Keratinocyte (primary cell): ENCODE results near the gene FXYD2. TPM values are rescaled to one million over a fixed set of nuclear protein-coding genes. Genes with fewer than 3 reads are reported as not detected.
"Not testable (repeated sequence)": the region's sequence is repeated elsewhere in the genome, so short reads cannot be mapped to it uniquely, and the experiment has no call there.

Experiments used
- DNase-seq: peaks from one replicate; pipeline ENCODE4 v3.0.0-alpha.2; 2011; ENCODE audit warnings: low read depth, missing footprints, low spot score
- FAIRE-seq: peaks from 2 replicates; lab custom pipeline; 2011; peaks lifted over from hg19 to GRCh38; lab: Jason Lieb, UNC
- H2AFZ ChIP-seq: 2 replicates; pipeline ENCODE4 v1.6.0; 2012; ENCODE audit warnings: low read length, control low read depth, inconsistent platforms; ENCODE audit not compliant: control insufficient read depth
- H3K27ac ChIP-seq: 2 replicates; pipeline ENCODE4 v1.5.1; 2011; ENCODE audit warnings: low read length; ENCODE audit not compliant: control insufficient read depth, insufficient read depth
- H3K27me3 ChIP-seq: 3 replicates; pipeline ENCODE4 v1.6.0; 2011; ENCODE audit warnings: low read length; ENCODE audit not compliant: control insufficient read depth, insufficient read depth; ENCODE audit errors: extremely low read depth
- H3K36me3 ChIP-seq, 2 experiments: 2 replicates in 1 of 2; 3 replicates in 1 of 2; pipeline ENCODE4 v1.5.1; 2011; ENCODE audit warnings: low read length in 2 of 2, mild to moderate bottlenecking in 1 of 2; ENCODE audit not compliant: control insufficient read depth in 2 of 2, insufficient read depth in 2 of 2; ENCODE audit errors: extremely low read depth in 1 of 2
- H3K4me1 ChIP-seq: 3 replicates; pipeline ENCODE4 v1.5.1; 2011; ENCODE audit warnings: low read length; ENCODE audit not compliant: control insufficient read depth, insufficient read depth; ENCODE audit errors: extremely low read depth
- H3K4me2 ChIP-seq: 3 replicates; pipeline ENCODE4 v1.6.0; 2011; ENCODE audit warnings: low read depth, low read length; ENCODE audit not compliant: control insufficient read depth, insufficient read depth; ENCODE audit errors: extremely low read depth
- H3K4me3 ChIP-seq, 3 experiments: fragments of 200-600 bp in 1 of 3; sonication (generic) in 1 of 3; 2 replicates in 2 of 3; 3 replicates in 1 of 3; pipeline ENCODE4 v1.5.1; 2011 to 2016; ENCODE audit warnings: low read length in 3 of 3, mild to moderate bottlenecking in 3 of 3, control low read depth in 2 of 3, inconsistent platforms in 1 of 3, low read depth in 1 of 3, mixed read lengths in 1 of 3, mixed run types in 1 of 3, moderate library complexity in 1 of 3; ENCODE audit not compliant: control insufficient read depth in 2 of 3, insufficient read depth in 2 of 3; ENCODE audit errors: extremely low read depth in 1 of 3
- H3K79me2 ChIP-seq: 2 replicates; pipeline ENCODE4 v1.6.0; 2012; ENCODE audit warnings: low read length; ENCODE audit not compliant: control insufficient read depth, insufficient read depth
- H3K9ac ChIP-seq: 3 replicates; pipeline ENCODE4 v1.6.0; 2011; ENCODE audit warnings: low read length; ENCODE audit not compliant: control insufficient read depth, insufficient read depth; ENCODE audit errors: extremely low read depth
- H3K9me1 ChIP-seq: 3 replicates; pipeline ENCODE4 v1.6.0; 2011; ENCODE audit warnings: low read length; ENCODE audit not compliant: control insufficient read depth, insufficient read depth; ENCODE audit errors: extremely low read depth
- H3K9me3 ChIP-seq: 2 replicates; pipeline ENCODE4 v1.5.1; 2012; ENCODE audit warnings: low read depth, low read length; ENCODE audit not compliant: control insufficient read depth
- H4K20me1 ChIP-seq: 3 replicates; pipeline ENCODE4 v1.6.0; 2011; ENCODE audit warnings: low read length; ENCODE audit not compliant: control insufficient read depth, insufficient read depth; ENCODE audit errors: extremely low read depth
- EZH2 ChIP-seq: IDR thresholded peaks from one replicate; pipeline ENCODE4 v1.6.1; 2012; ENCODE audit warnings: inconsistent platforms, mild to moderate bottlenecking, low read length, moderate library complexity
- dilution Hi-C: fragments of 300-500 bp; cut with MboI; formaldehyde crosslinking; loops from one replicate; pipeline ENCODE4 v1.7.0; 2020; ENCODE audit warnings: low sequenced_read_pairs; ENCODE audit not compliant: extremely low pct_ligation_motif_present
- polyA plus RNA-seq, 5 experiments: library from polyadenylated mRNA; depleted of rRNA in 3 of 5; stranded (reverse) in 3 of 5; stranded (forward) in 1 of 5; unstranded in 1 of 5; fragments of >200 nt; gene quantifications; 1 replicate in 1 of 5; 2 replicates in 3 of 5; 3 replicates in 1 of 5; pipeline versions ENCODE4 v1.2.1 to v1.2.3, GENCODE V29; 2011 to 2012; ENCODE audit warnings: missing spikeins in 2 of 5, low read depth in 1 of 5, low replicate concordance in 1 of 5
- TF ChIP-seq, protein P1 (sequence below), 3 experiments: IDR thresholded peaks in 1 of 3; conservative IDR thresholded peaks in 1 of 3; optimal IDR thresholded peaks in 1 of 3; 2 replicates in 2 of 3; 3 replicates in 1 of 3; pipeline versions ENCODE3 to v1.5.1; 2011; ENCODE audit warnings: low read length in 3 of 3, mild to moderate bottlenecking in 3 of 3, moderate library complexity in 2 of 3, control low read depth in 1 of 3, inconsistent platforms in 1 of 3; ENCODE audit not compliant: insufficient read depth in 2 of 3; ENCODE audit errors: extremely low read depth in 1 of 3

Gene FXYD2
- polyA plus RNA-seq, 1 donor (not counting 4 experiments of a cell fraction or from before 2014, with no cell fraction given) = not detected

DNA sequence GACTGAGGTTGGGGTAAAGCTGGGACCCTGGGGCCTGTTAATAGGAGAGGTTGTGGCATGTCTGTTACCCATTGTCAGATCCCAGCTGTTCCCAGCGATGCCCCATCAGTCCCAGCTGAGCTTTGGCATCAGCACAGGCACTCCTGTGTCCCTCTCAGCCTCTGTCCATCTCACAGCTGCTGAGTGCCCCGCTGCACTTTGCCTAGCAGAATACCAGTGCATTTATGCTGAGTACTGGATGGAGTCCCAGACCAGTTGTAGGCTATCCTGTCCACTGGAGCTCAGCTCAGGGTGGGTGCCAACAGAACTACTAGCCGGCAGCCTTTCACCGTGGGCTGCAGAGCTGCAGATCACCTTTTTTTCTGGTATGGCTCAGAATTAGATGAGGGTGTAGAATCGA lies 42.0 kb upstream of the FXYD2 start:
- H3K9me3 ChIP-seq = no peaks in the 10 kb centered on the region
- H3K79me2 ChIP-seq = no peaks in the 10 kb centered on the region
- H3K4me3 ChIP-seq = no peak overlapping the region
- no peaks in the 10 kb centered on the region for H3K36me3 ChIP-seq
- dilution Hi-C loops = no loop called here
- DNase-seq (no peak), FAIRE-seq (no peak)
- no peaks in the 10 kb centered on the region for H3K4me1 ChIP-seq
- TF ChIP-seq, protein P1, sequence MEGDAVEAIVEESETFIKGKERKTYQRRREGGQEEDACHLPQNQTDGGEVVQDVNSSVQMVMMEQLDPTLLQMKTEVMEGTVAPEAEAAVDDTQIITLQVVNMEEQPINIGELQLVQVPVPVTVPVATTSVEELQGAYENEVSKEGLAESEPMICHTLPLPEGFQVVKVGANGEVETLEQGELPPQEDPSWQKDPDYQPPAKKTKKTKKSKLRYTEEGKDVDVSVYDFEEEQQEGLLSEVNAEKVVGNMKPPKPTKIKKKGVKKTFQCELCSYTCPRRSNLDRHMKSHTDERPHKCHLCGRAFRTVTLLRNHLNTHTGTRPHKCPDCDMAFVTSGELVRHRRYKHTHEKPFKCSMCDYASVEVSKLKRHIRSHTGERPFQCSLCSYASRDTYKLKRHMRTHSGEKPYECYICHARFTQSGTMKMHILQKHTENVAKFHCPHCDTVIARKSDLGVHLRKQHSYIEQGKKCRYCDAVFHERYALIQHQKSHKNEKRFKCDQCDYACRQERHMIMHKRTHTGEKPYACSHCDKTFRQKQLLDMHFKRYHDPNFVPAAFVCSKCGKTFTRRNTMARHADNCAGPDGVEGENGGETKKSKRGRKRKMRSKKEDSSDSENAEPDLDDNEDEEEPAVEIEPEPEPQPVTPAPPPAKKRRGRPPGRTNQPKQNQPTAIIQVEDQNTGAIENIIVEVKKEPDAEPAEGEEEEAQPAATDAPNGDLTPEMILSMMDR (optimal IDR thresholded peaks at IDR 0.05 in 1 of 3, IDR thresholded peaks at IDR 0.05 in 1 of 3, conservative IDR thresholded peaks at IDR 0.05 in 1 of 3; ENCODE audit: extremely low read depth in 1 of 3, insufficient read depth in 2 of 3, low read length in 3 of 3) = no peak
- H3K4me2 ChIP-seq = no peak overlapping the region
- H3K27me3 ChIP-seq = peaks cover 6% of the 10 kb centered on the region
- H4K20me1 ChIP-seq = no peaks in the 10 kb centered on the region
- no peak overlapping the region for H3K27ac ChIP-seq
- no peak overlapping the region for H2AFZ ChIP-seq
- H3K9me1 ChIP-seq = no peaks in the 10 kb centered on the region
- no peak overlapping the region for H3K9ac ChIP-seq

DNA sequence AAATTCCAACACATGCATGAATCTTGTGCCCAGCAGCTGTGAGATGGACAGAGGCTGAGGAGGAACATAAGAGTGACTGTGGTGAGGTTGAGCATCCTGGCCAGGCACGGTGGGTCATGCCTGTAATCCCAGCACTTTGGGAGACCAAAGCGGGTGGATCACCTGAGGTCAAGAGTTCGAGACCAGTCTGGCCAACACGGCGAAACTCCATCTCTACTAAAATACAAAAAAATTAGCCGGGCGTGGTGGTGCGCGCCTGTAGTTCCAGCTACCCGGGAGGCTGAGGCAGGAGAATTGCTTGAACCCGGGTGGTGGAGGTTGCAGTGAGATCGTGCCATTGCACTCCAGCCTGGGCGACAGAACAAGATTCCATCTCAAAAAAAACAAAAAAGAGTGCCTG lies 41.0 kb upstream of the FXYD2 start:
- H3K36me3 ChIP-seq, H4K20me1 ChIP-seq, H3K9ac ChIP-seq, H3K4me2 ChIP-seq, H2AFZ ChIP-seq, H3K4me3 ChIP-seq, H3K9me3 ChIP-seq, FAIRE-seq, dilution Hi-C loops, H3K27ac ChIP-seq, H3K27me3 ChIP-seq, H3K79me2 ChIP-seq, H3K9me1 ChIP-seq, H3K4me1 ChIP-seq, DNase-seq: not testable (repeated sequence)

DNA sequence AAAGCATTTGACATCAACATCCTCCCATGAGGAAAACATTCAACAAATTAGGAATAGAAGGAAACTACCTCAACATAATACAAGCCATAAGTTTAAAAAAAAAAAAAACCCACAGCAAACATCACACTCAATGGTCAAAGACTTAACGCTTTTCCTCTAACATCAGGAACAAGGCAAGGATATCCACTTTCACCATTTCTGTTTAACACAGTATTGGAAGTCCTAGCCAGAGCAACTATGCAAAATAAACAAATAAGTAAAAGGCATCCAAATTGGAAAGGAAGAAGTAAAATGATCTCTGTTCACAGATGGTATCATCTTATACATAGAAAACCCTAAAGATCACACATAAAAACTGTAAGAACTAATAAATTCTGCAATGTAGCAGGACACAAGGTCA lies 38.8 kb upstream of the FXYD2 start:
- Histone ChIP-seq H3K79me2 (no peaks in the 10 kb centered on the region), H3K27ac (no peak overlapping the region), H3K27me3 (peaks cover 6% of the 10 kb centered on the region), H3K9ac (no peak overlapping the region), H3K36me3 (no peaks in the 10 kb centered on the region), H4K20me1 (no peaks in the 10 kb centered on the region), H2AFZ (no peak overlapping the region), H3K4me2 (no peak overlapping the region), H3K9me3 (no peaks in the 10 kb centered on the region), H3K4me3 (no peak overlapping the region), H3K9me1 (no peaks in the 10 kb centered on the region), H3K4me1 (no peaks in the 10 kb centered on the region)
- DNase-seq (no peak), FAIRE-seq (no peak)
- TF ChIP-seq EZH2 = no peak
- TF ChIP-seq, protein P1 (optimal IDR thresholded peaks at IDR 0.05 in 1 of 3, IDR thresholded peaks at IDR 0.05 in 1 of 3, conservative IDR thresholded peaks at IDR 0.05 in 1 of 3; ENCODE audit: extremely low read depth in 1 of 3, insufficient read depth in 2 of 3, low read length in 3 of 3) = no peak
- dilution Hi-C loops = no loop called here
